RPMI8226 (cell line): Measurements from ENCODE around the gene ESRRG.

Source experiments
- DNase-seq: peaks from one replicate; pipeline ENCODE4 v3.0.0-alpha.2; 2015

ESRRG gene

DNA sequence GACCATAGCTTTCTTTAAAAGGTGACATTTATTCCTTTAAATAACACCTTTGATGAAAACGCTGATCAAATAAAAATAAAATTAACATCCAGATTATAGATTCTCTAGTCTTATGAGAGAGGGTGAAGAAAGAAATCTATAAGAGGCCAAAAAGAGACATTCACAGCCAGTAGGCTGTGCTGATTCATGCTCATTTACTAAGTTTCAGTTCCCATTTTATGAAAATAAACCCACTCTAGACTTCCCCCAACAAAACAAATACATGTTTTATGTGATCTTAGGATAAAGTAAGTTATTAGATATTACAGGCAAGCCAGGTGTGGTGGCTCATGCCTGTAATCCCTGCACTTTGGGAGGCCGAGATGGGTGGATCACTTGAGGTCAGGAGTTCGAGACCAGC, 21.1 kb downstream of the ESRRG start:
- DNase-seq: peak; percentile 46

DNA sequence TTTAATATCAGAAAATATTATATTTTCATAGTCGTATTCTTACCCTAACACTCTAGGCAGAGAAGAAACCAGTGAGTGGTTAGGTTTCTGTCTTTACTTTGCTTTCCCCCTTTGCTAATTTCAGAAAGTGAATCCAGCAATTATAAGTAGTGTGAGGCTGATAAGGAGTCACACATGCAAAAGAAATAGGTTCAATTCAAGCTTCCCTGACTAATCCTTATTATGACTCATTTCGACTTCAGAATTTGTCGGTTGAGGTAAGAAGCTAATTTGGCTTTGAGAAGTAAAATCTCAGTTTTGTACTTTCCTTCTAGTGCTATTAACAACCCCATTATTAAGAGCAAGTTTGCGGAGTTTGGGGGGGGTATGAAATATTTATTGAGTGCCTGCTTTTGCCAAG, 22.4 kb downstream of the ESRRG start:
- DNase-seq: no peak

DNA sequence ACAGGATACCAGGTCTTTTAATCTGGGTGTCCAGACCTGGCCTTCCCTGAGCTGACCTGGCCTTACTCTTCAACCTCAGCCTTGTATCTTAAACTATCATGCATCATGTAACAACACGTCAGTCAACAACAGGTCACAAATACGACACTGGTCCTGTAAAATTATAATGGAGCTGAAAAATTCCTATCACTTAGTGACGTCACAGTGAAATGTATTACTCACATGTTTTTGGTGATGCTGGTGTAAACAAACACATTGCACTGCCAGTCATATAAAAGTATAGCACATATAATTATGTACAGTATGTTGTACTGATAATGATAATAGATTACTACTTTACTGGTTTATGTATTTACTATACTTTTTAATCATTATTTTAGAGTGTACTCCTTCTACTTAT, 31.5 kb downstream of the ESRRG start:
- DNase-seq: no peak

DNA sequence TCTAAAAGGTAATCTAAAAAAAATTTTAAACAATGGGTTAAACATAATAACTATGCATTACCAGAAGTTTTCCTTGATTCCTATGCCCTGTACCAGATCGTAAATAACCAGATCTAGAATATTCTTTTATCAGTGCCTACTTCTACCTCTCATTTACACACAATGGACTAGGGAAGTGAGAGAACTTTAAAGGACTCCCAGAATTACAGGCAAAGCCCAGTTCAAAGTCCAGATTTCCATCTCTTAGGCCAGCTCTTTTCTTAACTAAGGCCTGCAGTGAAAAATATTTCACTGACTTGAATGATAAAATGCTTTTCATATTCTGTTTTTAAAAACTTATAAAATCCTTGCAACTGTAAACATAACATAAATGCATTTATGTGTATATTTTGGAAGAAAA, 32.6 kb downstream of the ESRRG start:
- DNase-seq: no peak

DNA sequence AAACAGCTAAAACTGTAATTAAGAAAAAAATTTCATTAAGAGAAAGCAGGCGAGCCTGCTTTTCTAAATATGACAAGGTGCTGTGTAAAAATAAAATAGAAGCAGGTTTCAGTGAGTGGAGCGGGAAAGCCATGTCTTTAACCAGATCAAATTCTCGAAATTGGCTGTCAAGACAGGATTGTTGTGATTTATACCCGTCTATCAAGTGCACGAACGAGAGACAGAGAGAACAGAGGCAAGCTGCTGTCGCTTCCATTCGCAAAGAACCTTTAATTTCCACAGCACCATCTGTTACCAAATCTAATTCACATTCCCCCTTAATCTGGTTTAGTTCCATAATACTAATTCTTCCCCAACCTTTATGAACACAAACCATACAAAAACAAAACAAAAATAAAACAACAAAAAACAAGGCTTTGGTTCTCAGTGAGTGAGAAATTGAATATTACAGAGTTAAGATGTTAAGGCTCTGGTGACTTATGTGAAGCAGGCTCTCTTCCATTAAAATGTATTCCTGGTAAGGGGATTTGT, 35.0 kb downstream of the ESRRG start:
- no peak for DNase-seq

DNA sequence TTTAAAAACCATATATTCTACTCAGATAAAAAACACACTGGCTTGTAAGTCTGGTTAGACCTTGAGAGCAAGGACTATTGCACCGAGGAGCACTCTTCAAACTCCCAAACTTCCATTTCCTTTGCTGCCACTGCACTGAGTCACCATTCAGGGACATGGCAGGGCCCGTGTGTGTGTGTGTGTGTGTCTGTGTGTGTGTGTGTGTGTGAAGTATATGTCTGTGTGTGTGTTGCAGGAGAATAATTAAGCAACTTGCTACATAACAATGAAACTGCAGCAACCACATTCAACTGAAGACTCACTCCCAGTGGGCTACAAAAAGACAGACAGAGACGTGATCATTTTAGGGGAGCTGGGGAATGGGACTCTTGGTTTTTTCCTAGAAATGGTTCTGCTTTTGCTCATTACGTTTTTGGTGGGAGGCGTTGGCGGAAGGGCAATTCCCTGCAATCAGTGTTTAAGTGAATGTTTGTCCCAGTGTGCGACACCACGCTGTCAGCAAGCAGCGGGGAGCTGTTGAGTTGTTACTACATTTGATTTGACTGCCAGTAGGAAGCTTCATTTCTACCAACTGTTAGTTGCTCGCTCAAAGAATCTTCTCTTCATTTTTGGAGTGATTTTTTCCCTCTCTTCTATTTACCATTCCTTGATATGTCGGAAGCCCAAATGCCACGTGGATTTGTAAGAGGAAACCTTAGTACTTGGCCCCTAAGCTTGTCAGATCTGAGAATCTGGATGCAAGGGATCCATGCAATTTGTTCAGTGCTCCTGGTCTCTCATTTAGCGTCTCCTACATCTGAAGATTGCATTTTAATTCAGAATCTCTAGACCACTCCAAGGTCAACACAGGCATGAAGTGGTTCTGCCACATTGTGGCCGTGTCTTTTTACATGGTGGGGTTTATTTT, 36.1 kb downstream of the ESRRG start:
- DNase-seq: no peak

DNA sequence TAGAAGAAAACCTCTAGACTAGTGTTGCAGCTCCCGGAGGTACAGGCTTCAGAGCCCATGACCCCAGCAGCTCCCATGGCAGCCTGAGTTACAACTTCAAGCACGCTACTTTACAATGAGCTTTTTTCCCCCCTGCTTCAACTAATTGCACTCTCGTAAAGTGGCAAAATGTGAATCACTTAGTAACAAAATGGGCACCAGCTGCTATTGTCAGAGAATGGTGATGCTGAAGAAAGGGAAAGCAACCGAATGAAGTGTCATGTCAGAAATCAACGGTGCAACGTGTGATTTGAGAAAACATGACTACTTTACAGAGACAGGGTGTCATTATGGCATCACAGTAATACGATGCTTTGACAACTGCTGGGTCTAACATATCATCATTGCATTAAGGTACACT, 40.5 kb downstream of the ESRRG start:
- no peak for DNase-seq

DNA sequence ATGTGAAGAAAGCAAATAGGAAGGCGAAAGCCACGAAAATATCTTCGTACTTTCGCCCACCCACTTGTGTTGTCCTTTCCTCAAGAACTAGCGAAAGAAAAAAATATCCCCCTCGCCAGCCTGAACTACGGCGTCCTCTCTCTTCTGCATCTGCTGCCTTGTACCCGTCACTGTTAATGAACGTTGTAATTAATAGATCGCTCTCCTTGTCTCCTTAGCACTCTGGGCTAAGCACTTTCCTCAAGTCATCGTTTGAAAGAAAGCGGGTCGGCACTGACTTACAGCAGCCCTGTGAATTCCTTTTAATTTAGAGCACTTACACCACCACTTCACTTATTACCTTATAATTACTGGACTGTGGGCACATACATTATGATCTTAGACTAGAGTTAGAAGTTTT, 44.1 kb downstream of the ESRRG start:
- DNase-seq: no peak

DNA sequence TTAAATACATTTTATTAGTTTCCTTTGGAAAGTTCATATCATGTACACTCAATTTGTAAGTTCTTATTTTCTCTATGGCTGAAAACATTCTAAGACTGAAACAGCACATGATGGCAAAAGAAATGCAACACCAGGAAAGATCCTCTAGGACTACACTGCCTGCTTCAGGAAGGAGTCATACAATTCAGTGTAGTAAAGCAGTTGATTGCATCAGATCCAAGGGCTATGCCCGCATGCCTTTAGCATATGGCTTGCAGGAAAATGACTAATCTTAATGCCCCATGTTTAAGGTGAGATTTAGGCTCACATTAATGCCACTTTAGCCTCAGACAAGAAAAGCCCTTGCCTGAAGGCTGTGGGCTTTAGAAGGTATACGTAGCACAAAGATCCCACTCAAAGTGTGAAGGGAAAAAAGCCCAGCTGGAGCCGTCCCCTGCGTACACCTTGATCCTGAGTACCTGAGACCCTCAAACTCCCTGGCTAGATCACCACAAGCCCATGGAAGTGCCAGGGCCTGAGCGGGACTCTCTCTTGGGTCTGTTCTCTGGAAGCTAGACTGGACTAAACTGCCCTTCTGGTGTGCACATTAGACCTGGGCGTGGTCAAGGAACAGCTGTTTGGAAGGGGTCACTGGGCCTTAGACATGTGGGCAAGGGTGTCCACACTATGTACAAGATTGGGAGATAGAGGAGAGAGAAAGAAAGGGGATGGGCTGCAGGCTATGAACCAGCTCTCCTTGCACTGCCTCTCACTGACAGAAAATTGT, 52.9 kb downstream of the ESRRG start:
- DNase-seq: no peak

DNA sequence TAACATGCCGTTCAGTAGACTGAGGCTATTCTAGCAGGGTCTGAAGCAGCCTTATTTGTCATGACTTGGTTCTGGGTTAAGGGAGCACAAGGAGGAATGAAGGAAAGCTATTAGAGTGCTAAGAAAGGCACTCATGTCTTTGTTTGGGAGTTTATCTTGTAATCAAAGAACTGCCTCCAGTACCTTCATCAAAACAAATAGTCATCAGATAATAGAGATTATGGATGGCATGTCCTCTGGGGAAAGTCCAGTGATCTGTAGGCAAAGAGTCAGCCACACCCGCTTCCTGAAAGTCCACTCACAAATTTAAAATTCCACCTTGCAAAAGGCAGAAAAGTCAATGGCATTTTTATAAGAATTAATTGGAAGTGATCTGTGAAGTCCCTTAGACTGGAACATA, 56.8 kb downstream of the ESRRG start:
- DNase-seq: no peak

DNA sequence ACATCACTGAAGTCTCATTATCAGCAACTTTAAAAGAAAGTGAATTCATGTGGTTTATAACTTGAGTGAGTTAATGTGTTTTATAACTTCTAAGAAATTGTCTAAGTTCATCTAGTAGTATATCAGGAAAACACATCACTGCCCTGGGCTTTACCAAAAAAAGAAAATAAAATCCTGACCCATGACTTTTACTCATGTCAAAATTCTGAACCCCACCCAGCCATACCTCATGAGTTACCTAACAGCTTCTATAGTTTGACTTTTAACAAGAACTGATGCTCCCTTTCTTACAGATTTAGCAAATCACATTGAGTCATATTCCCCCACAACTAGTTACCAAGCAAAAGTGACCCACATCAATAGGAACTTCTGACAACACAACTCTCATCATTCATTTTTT, 57.4 kb downstream of the ESRRG start:
- DNase-seq: no peak

DNA sequence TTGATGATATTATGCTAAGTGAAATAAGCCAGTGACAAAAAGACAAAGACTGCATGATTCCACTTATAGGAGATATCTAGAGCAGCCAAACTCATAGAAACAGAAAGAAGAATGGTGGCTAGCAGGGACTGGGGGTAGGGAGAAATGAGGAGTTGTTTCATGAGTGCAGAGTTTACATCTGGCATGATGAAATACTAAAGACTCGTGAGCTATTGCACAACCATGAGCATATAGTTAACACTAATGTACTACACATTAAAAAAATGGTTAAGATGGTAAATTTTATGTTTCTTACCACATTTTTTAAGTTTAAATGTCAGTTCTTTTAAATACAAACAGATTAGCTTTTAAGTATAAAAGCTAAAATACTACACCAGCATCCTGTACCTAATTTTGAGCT, 57.8 kb downstream of the ESRRG start:
- DNase-seq: no peak

DNA sequence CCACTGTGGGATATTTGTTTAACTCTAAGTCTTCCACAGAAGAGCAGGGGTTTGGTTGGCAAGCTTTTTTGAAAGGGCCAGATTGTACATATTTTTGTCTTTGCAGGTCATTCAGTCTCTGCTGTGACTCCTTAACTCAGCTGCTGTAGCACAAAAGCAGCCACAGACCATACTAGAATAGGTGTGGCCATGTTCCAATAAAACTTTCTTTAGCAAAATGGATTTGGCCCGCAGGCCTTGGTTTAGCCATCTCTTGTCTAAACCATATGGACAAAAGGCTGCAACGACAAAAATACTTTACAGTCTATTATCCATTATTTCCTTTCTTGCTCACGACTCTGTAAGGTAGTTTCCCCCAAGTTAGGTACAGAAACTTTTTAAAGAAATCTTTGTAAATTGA, 60.5 kb downstream of the ESRRG start:
- no peak for DNase-seq

DNA sequence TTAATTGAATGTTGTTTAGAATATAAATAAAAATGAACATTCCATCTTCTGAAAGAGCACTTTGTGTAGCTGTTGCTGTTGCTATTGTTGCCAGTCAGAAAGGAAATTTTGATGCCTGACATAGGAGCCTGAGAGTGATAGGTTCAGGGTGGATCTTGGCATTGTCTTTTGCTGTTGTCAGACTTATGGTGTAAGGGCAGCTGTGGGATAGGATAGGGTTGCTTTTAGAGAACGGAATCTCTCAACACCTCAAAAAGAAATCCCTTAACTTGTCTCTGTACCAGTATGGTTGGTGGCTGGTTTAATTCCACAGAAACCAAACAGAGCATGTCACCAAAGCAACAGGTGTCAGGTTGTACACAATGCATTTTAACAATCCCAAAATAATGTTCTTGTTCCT, 62.7 kb downstream of the ESRRG start:
- DNase-seq: no peak

DNA sequence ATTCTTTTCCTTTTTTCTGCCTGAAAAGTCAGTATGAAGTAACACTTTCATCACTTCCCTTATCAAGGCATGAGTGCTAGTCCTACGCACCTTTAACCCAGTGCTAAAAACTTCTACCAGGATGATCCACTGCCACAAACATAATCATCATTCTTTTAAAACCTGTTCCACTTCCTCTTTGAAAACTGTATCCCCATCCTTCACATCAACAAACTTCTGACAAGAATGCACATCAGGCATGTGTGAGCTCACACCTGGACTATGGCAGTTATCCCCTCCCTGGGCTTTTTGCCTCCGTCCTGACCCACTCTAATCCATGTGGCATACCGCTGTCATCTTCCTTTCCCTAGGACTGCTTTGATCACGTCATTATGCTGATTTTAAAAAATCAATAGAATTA, 70.2 kb downstream of the ESRRG start:
- no peak for DNase-seq

DNA sequence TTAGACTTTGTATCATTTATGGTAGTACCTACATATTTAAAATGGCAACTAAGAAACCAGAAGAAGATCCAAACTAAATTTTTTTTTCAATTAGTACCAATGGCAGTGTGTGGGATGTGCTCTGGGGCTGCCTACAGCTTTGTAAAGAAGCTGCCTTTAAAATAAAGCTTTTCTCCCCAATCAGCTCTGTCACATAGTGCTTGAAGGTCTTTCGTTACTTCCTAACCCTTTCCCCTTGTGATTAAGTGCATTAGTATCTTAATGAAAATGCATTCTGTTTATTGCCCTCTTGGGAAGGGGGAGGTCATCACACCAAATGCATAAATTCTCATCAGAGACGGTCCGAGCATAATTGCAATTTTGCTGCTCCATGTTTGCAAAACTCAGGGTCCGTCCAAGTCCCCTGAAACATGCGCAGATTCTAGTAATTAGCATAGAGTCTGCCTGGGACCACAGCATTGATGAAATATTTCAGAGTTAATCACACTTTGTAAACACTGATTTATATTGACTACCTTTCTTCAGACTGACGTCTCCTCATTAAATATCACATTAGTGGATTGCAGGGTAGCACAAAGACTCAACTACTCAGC, 71.3 kb downstream of the ESRRG start:
- no peak for DNase-seq

DNA sequence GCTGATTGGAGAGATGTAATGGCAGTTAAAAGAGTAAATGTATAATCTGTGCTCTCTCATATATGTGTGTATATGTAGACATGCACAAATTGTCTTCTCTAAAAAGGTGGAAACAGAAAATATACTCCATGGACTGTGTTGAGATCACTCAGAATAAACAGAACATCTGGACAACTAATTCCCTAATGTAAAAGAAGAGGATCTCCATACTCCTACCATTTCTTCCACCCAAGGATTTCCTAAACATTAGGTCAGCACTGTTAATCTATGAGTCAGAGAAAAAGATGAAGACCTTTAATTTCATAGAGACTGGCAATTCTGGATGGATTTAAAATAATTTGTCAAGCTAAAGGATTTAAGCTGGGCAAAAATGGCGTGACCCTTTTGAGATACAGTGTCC, 80.1 kb downstream of the ESRRG start:
- no peak for DNase-seq

DNA sequence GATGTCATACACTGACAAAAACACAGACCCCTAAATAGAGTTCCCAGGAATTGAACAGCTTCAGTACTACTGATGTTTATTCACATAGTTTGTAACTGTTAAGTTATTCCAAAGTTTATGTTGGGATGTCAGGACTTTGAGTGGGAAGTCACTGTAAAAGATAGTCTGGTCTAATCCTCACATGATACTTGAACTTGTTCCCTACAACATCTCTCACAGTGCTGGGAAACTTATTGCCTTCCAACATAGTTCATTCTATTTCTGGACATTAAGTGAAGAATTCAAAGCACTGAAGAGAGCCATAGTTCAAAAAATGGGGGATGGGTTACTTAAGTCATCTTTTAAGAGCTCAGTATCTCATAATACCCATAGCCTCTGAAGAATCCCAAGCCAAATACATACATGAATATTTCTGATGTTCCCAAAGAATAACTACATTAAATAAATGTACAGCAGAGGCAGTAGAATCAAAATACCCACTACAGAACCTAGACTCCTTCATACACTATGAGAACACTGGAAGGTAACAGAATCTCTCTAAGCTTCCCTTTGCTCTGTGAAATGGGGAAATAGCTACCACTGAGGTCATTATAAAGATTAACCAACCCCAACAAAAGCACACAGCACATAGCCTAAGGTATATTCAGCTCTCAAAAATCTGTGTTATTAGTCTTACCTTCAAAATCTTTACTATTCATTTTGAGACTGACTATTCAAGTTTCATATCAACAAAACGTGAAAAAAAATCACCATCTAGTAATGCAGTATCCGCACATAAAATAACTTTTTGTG, 81.4 kb downstream of the ESRRG start:
- DNase-seq: no peak

DNA sequence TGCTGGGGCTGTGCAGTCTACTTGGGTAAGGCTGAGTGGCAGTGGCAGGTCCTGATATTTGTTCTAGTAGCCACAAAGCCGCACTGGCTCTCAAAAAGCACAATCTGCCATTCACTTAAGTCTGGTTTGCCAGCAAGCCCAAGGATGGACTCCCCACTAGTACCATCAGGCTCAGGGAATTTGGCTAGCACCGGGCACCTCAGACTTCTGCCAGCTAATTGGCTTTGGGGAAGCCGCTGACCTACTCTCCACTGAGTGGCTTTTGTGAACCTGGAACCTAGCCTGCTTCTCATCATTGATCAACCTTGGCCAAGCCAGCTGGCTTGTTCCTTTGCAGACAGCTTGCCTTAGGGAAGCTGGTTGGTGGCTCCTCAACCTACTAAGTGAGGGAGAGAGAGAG, 83.1 kb downstream of the ESRRG start:
- no peak for DNase-seq

DNA sequence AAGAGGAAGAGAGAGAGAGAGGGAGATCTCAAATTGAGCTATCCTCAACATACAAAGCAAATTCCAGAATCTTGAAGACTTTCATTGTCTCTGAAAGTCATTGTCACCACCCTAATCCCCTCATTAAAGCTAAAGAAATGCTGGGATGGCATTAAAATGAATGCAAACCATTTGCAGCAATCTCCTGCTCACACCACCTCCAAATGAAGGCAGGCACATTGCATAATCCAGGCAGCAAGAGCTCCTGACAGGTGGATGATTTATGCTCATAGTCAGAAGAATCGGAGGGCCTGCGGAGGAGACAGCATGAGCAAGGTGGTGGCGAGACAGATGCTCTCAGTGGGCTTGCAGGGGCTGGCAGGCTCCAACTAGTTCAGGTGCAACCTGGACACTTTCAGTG, 90.2 kb downstream of the ESRRG start:
- DNase-seq: no peak

DNA sequence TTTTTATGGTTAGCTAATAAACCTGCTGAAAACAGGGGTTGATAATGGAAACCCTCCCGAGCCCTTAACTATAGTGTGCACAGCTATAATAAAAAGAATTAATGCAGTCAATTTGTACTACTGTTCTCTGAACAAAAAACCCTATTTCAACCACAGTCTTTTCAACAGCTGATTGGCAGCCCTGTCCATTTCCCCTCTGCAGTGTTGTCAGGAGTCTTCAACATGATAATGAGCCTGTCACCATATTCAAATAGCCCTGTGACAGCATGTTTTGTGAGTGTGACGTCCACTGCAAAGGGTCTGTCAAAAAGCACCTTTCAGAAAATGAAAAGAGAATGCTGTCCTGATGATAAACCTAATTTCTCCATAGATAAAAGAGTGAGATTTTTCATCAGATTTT, 92.7 kb downstream of the ESRRG start:
- DNase-seq: no peak

DNA sequence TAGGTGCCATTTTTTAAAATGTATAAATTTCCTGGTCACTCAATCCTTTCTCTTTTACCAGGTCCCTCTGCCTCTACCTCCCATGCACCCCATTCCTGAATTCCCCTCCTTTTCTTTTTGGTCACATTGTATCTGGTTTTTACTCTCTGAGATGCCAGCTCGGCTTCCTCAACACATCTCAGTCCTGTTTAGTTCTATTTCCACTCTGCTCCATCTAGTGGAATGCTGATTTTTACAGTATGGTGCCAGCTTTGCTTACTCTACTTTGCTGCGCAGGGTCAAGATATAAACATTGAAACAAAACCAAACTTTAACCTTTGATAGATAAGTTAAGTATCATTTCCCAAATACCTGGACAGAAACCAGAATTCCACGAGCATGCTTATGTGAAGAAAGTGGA, 96.0 kb downstream of the ESRRG start:
- no peak for DNase-seq
